SK-N-MC (cell line): Measurements from ENCODE around the gene NUP88.

Experiments
- DNase-seq: peaks from one replicate; pipeline ENCODE4 v3.0.0-alpha.2; 2011; ENCODE audit warnings: low read depth, low spot score
- H3K27ac ChIP-seq: fragments of 200-600 bp; sonication (generic); 2 replicates; pipeline ENCODE4 v1.5.1; 2016; ENCODE audit warnings: mixed run types
- H3K36me3 ChIP-seq: fragments of 200-600 bp; sonication (generic); 2 replicates; pipeline ENCODE4 v1.6.1; 2017; ENCODE audit warnings: antibody characterized with exemption, low read length, mixed read lengths; ENCODE audit not compliant: insufficient read depth
- H3K4me3 ChIP-seq: fragments of 200-600 bp; sonication (generic); 2 replicates; pipeline ENCODE4 v1.5.1; 2016
- H3K9ac ChIP-seq: fragments of 200-600 bp; sonication (generic); 2 replicates; pipeline ENCODE4 v1.8.0; 2017; ENCODE audit warnings: mixed run types, mixed read lengths; ENCODE audit not compliant: insufficient read length
- H3K9me3 ChIP-seq: fragments of 200-600 bp; sonication (generic); 2 replicates; pipeline ENCODE4 v1.6.1; 2017; ENCODE audit warnings: low read depth, mild to moderate bottlenecking, antibody characterized with exemption, low read length, moderate library complexity, mixed read lengths
- EZH2 ChIP-seq: fragments of 200-600 bp; sonication (generic); IDR thresholded peaks from one replicate; pipeline ENCODE4 v1.6.1; 2017; ENCODE audit warnings: antibody characterized with exemption
- FOXP2 ChIP-seq: optimal IDR thresholded peaks from 2 replicates; pipeline ENCODE3; 2011; ENCODE audit warnings: mild to moderate bottlenecking, moderate library complexity; ENCODE audit not compliant: insufficient read depth; ENCODE audit errors: extremely low read length, control extremely low read depth
- POLR2AphosphoS5 ChIP-seq: IDR thresholded peaks from 2 replicates; pipeline ENCODE4 v1.6.1; 2012; ENCODE audit warnings: mild to moderate bottlenecking, low read depth, low read length, borderline replicate concordance

The NUP88 gene

GRCh38 chr17:5354886-5355415 lies 64.5 kb downstream of the NUP88 start:
- Histone ChIP-seq H3K9ac (no peak overlapping the region), H3K9me3 (no peaks in the 10 kb centered on the region), H3K27ac (no peak overlapping the region), H3K36me3 (peaks cover 56% of the 10 kb centered on the region), H3K4me3 (no peak overlapping the region)
- DNase-seq: no peak
- TF ChIP-seq POLR2AphosphoS5 (no peak), EZH2 (no peak), FOXP2 (no peak)

DNA sequence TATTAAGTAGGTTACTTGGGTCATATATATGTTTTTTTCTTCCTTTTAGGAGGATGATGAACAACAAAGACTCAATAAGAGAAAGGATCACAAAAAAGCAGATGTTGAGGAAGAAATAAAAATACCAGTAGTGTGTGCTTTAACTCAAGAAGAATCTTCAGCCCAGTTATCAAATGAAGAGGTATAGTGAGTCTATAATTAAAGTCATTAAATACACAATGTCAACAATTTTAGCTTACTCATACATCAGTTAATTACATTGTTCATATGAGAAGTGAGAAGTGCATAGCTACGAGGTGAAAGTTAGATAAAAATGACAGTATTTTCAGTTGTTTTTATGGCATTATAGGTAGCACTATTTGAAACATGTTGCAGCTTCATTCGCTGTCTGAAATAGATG lies 65.2 kb downstream of the NUP88 start:
- H3K9me3 ChIP-seq: no peaks in the 10 kb centered on the region
- H3K9ac ChIP-seq: no peak overlapping the region
- peaks cover 49% of the 10 kb centered on the region for H3K36me3 ChIP-seq
- no peak overlapping the region for H3K27ac ChIP-seq
- TF ChIP-seq EZH2: no peak
- no peak for TF ChIP-seq POLR2AphosphoS5
- no peak for TF ChIP-seq FOXP2
- H3K4me3 ChIP-seq: no peak overlapping the region
- DNase-seq: no peak

- H3K36me3 ChIP-seq: peaks cover 45% of the 10 kb centered on the region
- H3K4me3 ChIP-seq: no peak overlapping the region
- H3K27ac ChIP-seq: no peak overlapping the region
- TF ChIP-seq EZH2 (no peak), FOXP2 (no peak), POLR2AphosphoS5 (no peak)
- no peaks in the 10 kb centered on the region for H3K9me3 ChIP-seq
- DNase-seq: no peak
- no peak overlapping the region for H3K9ac ChIP-seq
Measured at GRCh38 chr17:5352681-5353289, 66.7 kb downstream of the NUP88 start.

DNA sequence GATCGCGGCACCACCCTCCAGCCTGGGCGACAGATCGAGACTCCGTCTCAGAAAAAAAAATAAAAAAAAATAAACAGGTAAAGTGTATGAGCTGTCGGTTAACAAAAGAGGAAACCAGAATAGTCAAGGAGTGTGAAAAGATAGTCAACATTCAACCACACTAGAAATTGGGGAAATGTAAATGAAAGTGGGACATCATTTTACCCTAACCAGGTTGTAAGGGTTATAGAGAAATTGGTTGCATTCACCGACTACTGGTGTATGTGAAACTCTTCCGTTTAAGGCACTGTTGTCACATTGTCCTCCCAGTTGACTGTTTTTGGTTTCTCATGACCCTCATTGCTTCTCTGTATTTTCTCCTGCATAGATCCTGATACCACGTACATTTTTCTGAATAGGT lies 74.5 kb downstream of the NUP88 start:
- no peaks in the 10 kb centered on the region for H3K9me3 ChIP-seq
- no peak overlapping the region for H3K27ac ChIP-seq
- TF ChIP-seq FOXP2: no peak
- TF ChIP-seq EZH2: no peak
- TF ChIP-seq POLR2AphosphoS5: no peak
- H3K36me3 ChIP-seq: peaks cover 15% of the 10 kb centered on the region
- no peak overlapping the region for H3K9ac ChIP-seq
- H3K4me3 ChIP-seq: no peak overlapping the region
- DNase-seq: no peak
